Activated CD4-positive, alpha-beta T cell treated with anti-CD3 and anti-CD28 coated beads for 36 hours (primary cell): ENCODE results near the gene DCLK1. TPM values are rescaled to one million over a fixed set of nuclear protein-coding genes. Genes with fewer than 3 reads are reported as not detected.

Experiments
- ATAC-seq: fragments of 200-7000 bp; cut with Tn5 transposase; one replicate; pipeline ENCODE4 v1.10.0; 2021; ENCODE audit warnings: mild to moderate bottlenecking, moderate library complexity
- CTCF ChIA-PET: fragments of 350-600 bp; sonication (Branson Sonifier 250); formaldehyde crosslinking; loops from one replicate; lab custom pipeline; 2021; ENCODE audit warnings: antibody characterized with exemption; lab: Charles Lee
- POLR2A ChIA-PET: fragments of 350-600 bp; sonication (Branson Sonifier 250); formaldehyde crosslinking; loops from one replicate; lab custom pipeline; 2021; ENCODE audit warnings: antibody characterized with exemption, inconsistent platforms; lab: Charles Lee
- DNase-seq: peaks from one replicate; pipeline ENCODE4 v3.0.0-alpha.2; 2020
- H3K27ac Mint-ChIP-seq: one replicate; pipeline ENCODE4 v1.8.0; 2021; ENCODE audit warnings: mixed read lengths
- H3K27me3 Mint-ChIP-seq: one replicate; pipeline ENCODE4 v1.8.0; 2021; ENCODE audit warnings: mixed read lengths
- H3K36me3 Mint-ChIP-seq: one replicate; pipeline ENCODE4 v1.8.0; 2021; ENCODE audit warnings: low read depth, mixed read lengths
- H3K4me1 Mint-ChIP-seq: one replicate; pipeline ENCODE4 v1.8.0; 2021; ENCODE audit warnings: mixed read lengths
- H3K4me3 Mint-ChIP-seq: one replicate; pipeline ENCODE4 v1.8.0; 2021; ENCODE audit warnings: mild to moderate bottlenecking, moderate library complexity, mixed read lengths
- H3K9me3 Mint-ChIP-seq: one replicate; pipeline ENCODE4 v1.8.0; 2021; ENCODE audit warnings: low read depth, mixed read lengths
- intact Hi-C, 2 experiments: fragments of 100-400 bp; cut with DNase I in 1 of 2; cut with micrococcal nuclease in 1 of 2; formaldehyde crosslinking; loops; one replicate each; pipeline versions ENCODE4 v1.14.2 to v1.15.1; 2022 to 2024; cut with DNase I, micrococcal nuclease
- total RNA-seq, 2 experiments: library from RNA; stranded (reverse); gene quantifications; one replicate each; pipeline ENCODE4 v1.2.3, GENCODE V29; 2021

The DCLK1 gene
- total RNA-seq, result not detected

DNA sequence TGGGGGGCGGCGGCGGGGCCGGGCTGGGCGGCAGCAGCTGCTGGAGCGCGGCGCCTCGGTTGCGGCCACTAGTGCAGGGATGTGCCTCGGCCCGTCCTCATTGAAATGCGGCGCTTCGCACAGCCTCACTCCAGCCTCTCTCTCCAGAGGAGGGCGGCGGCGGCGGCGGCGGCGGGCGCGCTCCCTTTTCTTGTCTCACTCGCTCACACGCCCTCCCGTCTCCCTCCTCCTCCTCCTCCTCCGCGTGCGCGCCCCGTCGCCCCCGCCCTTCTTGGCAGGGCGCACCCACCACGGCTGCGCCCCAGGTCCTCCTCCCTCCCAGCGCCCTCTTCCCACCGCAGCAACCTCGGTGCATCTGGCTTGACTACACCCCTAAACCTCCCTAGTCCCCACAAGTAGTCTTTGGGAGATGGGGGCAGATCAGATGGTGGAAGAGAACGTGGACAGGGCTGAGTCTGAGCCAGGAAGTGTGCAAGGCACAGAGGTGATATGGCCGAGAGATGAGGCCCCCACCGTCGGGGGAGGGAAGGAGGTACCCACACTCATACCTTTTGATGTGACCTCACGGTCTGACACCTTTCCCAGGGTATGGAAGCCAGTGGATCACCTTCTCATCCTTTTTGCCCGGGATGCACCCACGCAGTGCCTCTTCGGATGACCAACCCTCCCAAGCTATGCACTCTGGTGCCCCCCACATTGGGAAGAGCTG, at the start of gene DCLK1:
DCLK1 (minus strand) TSS at position 161 of the 709 bp plus-strand sequence.
- Mint-ChIP-seq H3K27me3 (peaks cover 26% of the 10 kb centered on the region), H3K4me1 (no peaks in the 10 kb centered on the region), H3K9me3 (no peaks in the 10 kb centered on the region), H3K27ac (no peak within 1 kb of the TSS), H3K36me3 (no peaks in the 10 kb centered on the region), H3K4me3 (no peak within 1 kb of the TSS)
- CTCF ChIA-PET, result no interaction called here
- intact Hi-C loops, result no loop called here
- DNase-seq (no peak), ATAC-seq (no peak)
- POLR2A ChIA-PET, result no interaction called here

GRCh38 chr13:36175621-36176020, 44.4 kb upstream of the DCLK1 start:
- ChIA-PET POLR2A (no interaction called here), CTCF (interaction anchor here (0.6 kb wide), 1 partner anchor 214 kb away, joined by 3 read pairs; no protein-coding TSS in a partner anchor)
- no peaks in the 10 kb centered on the region for H3K36me3 Mint-ChIP-seq
- peaks cover 2% of the 10 kb centered on the region for H3K27me3 Mint-ChIP-seq
- DNase-seq (no peak), ATAC-seq (no peak)
- H3K9me3 Mint-ChIP-seq, result peaks cover 3% of the 10 kb centered on the region
- no peak overlapping the region for H3K27ac Mint-ChIP-seq
- no peak overlapping the region for H3K4me3 Mint-ChIP-seq
- no peaks in the 10 kb centered on the region for H3K4me1 Mint-ChIP-seq
- intact Hi-C loops, result no loop called here

GRCh38 chr13:36174923-36175322, 43.7 kb upstream of the DCLK1 start:
- Mint-ChIP-seq H3K27me3 (peaks cover 2% of the 10 kb centered on the region), H3K9me3 (peaks cover 3% of the 10 kb centered on the region), H3K27ac (no peak overlapping the region), H3K4me3 (no peak overlapping the region), H3K36me3 (no peaks in the 10 kb centered on the region), H3K4me1 (no peaks in the 10 kb centered on the region)
- ATAC-seq (no peak), DNase-seq (no peak)
- intact Hi-C loops, result no loop called here
- ChIA-PET CTCF (interaction anchor here (0.6 kb wide), 1 partner anchor 214 kb away, joined by 3 read pairs; no protein-coding TSS in a partner anchor), POLR2A (no interaction called here)

- intact Hi-C loops, result no loop called here
- H3K27ac Mint-ChIP-seq, result no peak overlapping the region
- H3K9me3 Mint-ChIP-seq, result no peaks in the 10 kb centered on the region
- no peak for DNase-seq
- no peaks in the 10 kb centered on the region for H3K4me1 Mint-ChIP-seq
- no peak overlapping the region for H3K4me3 Mint-ChIP-seq
- no peaks in the 10 kb centered on the region for H3K36me3 Mint-ChIP-seq
- ATAC-seq, result no peak
- peaks cover 2% of the 10 kb centered on the region for H3K27me3 Mint-ChIP-seq
- POLR2A ChIA-PET, result no interaction called here
- CTCF ChIA-PET, result no interaction called here
Measured at GRCh38 chr13:36173571-36174322, 42.6 kb upstream of the DCLK1 start.

- Mint-ChIP-seq H3K4me3 (no peak overlapping the region), H3K4me1 (no peaks in the 10 kb centered on the region), H3K9me3 (no peaks in the 10 kb centered on the region), H3K27ac (no peak overlapping the region), H3K27me3 (peaks cover 3% of the 10 kb centered on the region), H3K36me3 (no peaks in the 10 kb centered on the region)
- no peak for DNase-seq
- ChIA-PET CTCF (no interaction called here), POLR2A (no interaction called here)
- ATAC-seq, result no peak
- intact Hi-C loops, result no loop called here
Measured at GRCh38 chr13:36166046-36166445, 34.9 kb upstream of the DCLK1 start.

DNA sequence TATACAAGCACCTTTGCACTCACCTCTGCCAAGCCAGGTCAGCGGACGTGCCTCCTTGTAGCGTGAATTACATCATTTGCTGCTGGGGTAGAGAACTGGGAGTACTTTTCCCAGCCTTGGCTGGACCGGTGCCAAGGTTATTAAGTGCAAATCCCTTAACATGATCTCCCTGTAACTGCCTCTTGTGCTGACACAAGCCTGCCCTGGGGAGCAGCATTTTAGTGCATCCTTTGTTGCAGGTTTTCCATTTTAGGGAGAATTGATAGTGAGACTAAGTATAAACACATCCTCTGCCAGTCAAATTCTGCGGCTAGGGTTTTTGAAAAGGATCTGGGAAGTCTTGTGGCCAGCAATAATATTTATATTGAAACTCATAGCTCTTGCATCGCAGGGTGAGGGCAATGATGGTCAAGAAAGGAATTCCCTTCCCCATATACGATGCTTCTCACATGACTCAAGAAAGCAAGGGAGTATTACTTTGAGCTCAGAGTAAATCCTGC, 32.7 kb upstream of the DCLK1 start:
- no peak overlapping the region for H3K4me3 Mint-ChIP-seq
- ATAC-seq (no peak), DNase-seq (no peak)
- intact Hi-C loops, result no loop called here
- H3K4me1 Mint-ChIP-seq, result no peaks in the 10 kb centered on the region
- no peak overlapping the region for H3K27ac Mint-ChIP-seq
- CTCF ChIA-PET, result no interaction called here
- H3K36me3 Mint-ChIP-seq, result no peaks in the 10 kb centered on the region
- peaks cover 3% of the 10 kb centered on the region for H3K27me3 Mint-ChIP-seq
- POLR2A ChIA-PET, result no interaction called here
- no peaks in the 10 kb centered on the region for H3K9me3 Mint-ChIP-seq

DNA sequence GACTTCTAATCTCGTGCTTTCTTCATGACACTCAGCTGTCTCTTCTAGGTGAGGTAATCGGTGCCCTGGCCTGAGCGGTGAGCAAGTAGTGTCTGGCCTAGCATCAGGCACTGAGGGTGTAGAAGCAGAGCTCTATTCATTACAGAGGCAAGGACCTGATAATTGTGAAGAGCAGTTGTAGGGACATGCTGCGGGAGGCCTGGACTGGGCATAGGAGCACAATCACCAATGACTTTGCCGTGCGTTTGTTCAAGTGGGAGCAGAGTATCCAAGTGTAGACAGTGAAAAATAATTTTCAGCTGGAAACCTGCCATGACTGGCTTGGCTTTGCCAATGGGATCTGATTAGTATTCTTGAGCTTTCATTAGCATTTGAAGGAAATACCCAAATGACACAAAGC, 32.1 kb upstream of the DCLK1 start:
- ATAC-seq (no peak), DNase-seq (no peak)
- intact Hi-C loops, result no loop called here
- Mint-ChIP-seq H3K27me3 (peaks cover under 1% of the 10 kb centered on the region), H3K4me1 (no peaks in the 10 kb centered on the region), H3K9me3 (no peaks in the 10 kb centered on the region), H3K4me3 (no peak overlapping the region), H3K36me3 (no peaks in the 10 kb centered on the region), H3K27ac (no peak overlapping the region)
- ChIA-PET CTCF (no interaction called here), POLR2A (no interaction called here)

GRCh38 chr13:36160297-36160696, 29.1 kb upstream of the DCLK1 start:
- Mint-ChIP-seq H3K27ac (no peak overlapping the region), H3K9me3 (no peaks in the 10 kb centered on the region), H3K36me3 (no peaks in the 10 kb centered on the region), H3K4me1 (no peaks in the 10 kb centered on the region), H3K4me3 (no peak overlapping the region), H3K27me3 (peaks cover 5% of the 10 kb centered on the region)
- CTCF ChIA-PET, result no interaction called here
- intact Hi-C loops, result no loop called here
- ATAC-seq, result no peak
- POLR2A ChIA-PET, result no interaction called here
- no peak for DNase-seq

- Mint-ChIP-seq H3K27ac (no peak overlapping the region), H3K9me3 (no peaks in the 10 kb centered on the region), H3K27me3 (peaks cover 10% of the 10 kb centered on the region), H3K36me3 (no peaks in the 10 kb centered on the region), H3K4me3 (no peak overlapping the region), H3K4me1 (no peaks in the 10 kb centered on the region)
- ATAC-seq, result no peak
- intact Hi-C loops, result no loop called here
- DNase-seq, result no peak
- ChIA-PET CTCF (no interaction called here), POLR2A (no interaction called here)
Measured at GRCh38 chr13:36158611-36159010, 27.4 kb upstream of the DCLK1 start.

GRCh38 chr13:36157480-36157879, 26.3 kb upstream of the DCLK1 start:
- Mint-ChIP-seq H3K27ac (no peak overlapping the region), H3K9me3 (no peaks in the 10 kb centered on the region), H3K4me1 (no peaks in the 10 kb centered on the region), H3K4me3 (no peak overlapping the region), H3K27me3 (peaks cover 11% of the 10 kb centered on the region), H3K36me3 (no peaks in the 10 kb centered on the region)
- POLR2A ChIA-PET, result no interaction called here
- ATAC-seq (no peak), DNase-seq (no peak)
- intact Hi-C loops, result no loop called here
- CTCF ChIA-PET, result no interaction called here

- Mint-ChIP-seq H3K27ac (no peak overlapping the region), H3K4me1 (no peaks in the 10 kb centered on the region), H3K9me3 (peaks cover 4% of the 10 kb centered on the region), H3K36me3 (no peaks in the 10 kb centered on the region), H3K27me3 (peaks cover 11% of the 10 kb centered on the region), H3K4me3 (no peak overlapping the region)
- intact Hi-C loops, result no loop called here
- CTCF ChIA-PET, result no interaction called here
- DNase-seq (no peak), ATAC-seq (no peak)
- POLR2A ChIA-PET, result no interaction called here
Measured at GRCh38 chr13:36154567-36155291, 23.5 kb upstream of the DCLK1 start.
